Uterus (tissue), 2 donors: ENCODE data around the gene TANK.

Experiments
- POLR2A ChIP-seq, 2 donors: fragments of 450-650 bp; IDR thresholded peaks; one replicate each; pipeline ENCODE4 v1.6.1; 2016; ENCODE audit warnings: antibody characterized with exemption in 2 of 2, mild to moderate bottlenecking in 1 of 2, moderate library complexity in 1 of 2
- TF ChIP-seq, protein P1 (sequence below), 4 experiments: fragments of 200-600 bp in 2 of 4; fragments of 450-650 bp in 2 of 4; sonication (generic) in 2 of 4; IDR thresholded peaks; one replicate each; pipeline ENCODE4 v1.5.1; 2016 to 2019; ENCODE audit warnings: antibody characterized with exemption in 4 of 4, mild to moderate bottlenecking in 2 of 4, moderate library complexity in 1 of 4

DNA sequence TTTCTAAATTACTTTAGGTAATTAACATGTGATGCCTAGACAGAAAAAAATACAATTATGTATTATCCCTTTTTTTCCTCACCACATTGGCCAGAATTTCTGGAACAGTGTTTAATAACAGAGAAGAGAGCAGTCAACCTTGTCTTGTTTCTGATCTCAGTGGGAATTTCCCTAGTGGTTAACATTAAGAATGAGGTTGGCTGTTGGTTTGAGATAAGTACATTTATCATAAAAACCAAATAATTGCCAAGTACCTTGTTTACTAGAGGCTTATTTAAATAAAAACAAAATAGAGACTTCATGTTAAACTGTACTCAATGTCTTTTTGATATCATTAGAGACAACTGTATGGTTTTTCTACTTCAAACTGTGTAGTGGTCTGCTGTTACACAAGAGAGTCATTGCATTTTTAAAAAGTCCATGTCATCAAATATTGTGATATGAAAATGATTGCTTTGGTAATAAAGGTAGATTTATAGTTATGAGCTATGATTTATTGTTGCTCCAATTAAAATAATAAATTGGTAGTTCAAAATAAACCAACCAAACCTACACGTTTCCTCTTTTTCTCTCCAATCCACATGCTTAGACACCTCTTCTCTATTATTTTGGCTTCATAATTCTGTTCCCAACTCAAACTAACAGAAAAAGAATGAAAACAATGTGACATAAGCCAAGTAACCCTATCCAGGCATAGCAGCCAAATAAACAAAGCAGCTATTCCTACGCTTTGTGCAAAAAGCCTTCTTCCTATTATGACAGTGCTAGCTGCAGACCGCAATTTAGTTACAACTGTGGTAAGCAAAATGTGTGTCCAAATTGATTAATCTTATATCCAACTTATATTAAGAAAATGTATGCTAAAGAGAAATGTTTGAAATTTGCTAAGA is 20.9 kb upstream of the TANK start:
- TF ChIP-seq POLR2A (IDR thresholded peaks at IDR 0.05): no peak
- TF ChIP-seq, protein P1, sequence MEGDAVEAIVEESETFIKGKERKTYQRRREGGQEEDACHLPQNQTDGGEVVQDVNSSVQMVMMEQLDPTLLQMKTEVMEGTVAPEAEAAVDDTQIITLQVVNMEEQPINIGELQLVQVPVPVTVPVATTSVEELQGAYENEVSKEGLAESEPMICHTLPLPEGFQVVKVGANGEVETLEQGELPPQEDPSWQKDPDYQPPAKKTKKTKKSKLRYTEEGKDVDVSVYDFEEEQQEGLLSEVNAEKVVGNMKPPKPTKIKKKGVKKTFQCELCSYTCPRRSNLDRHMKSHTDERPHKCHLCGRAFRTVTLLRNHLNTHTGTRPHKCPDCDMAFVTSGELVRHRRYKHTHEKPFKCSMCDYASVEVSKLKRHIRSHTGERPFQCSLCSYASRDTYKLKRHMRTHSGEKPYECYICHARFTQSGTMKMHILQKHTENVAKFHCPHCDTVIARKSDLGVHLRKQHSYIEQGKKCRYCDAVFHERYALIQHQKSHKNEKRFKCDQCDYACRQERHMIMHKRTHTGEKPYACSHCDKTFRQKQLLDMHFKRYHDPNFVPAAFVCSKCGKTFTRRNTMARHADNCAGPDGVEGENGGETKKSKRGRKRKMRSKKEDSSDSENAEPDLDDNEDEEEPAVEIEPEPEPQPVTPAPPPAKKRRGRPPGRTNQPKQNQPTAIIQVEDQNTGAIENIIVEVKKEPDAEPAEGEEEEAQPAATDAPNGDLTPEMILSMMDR (IDR thresholded peaks at IDR 0.05): no peak
